GM19463 (cell line): ENCODE results near the gene ARMH3.
"Not testable (repeated sequence)": the region's sequence is repeated elsewhere in the genome, so short reads cannot be mapped to it uniquely, and the experiment has no call there.

Experiments used
- ATAC-seq: cut with Tn5 transposase; IDR thresholded peaks from one replicate; pipeline ENCODE4 v1.9.1; 2021; ENCODE audit warnings: mild to moderate bottlenecking, moderate library complexity; ENCODE audit not compliant: unreplicated experiment

The ARMH3 gene

GRCh38 chr10:102054881-102055646 is 909 bp downstream of the ARMH3 start:
- ATAC-seq: not testable (repeated sequence)

GRCh38 chr10:102046095-102046494 is 9.9 kb downstream of the ARMH3 start:
- ATAC-seq: no peak

- ATAC-seq: no peak
These were observed 10.7 kb downstream of the ARMH3 start for GRCh38 chr10:102045292-102045691.

- ATAC-seq: no peak
These were observed 15.5 kb downstream of the ARMH3 start for GRCh38 chr10:102040305-102041050.

GRCh38 chr10:102038410-102038809 is 17.6 kb downstream of the ARMH3 start:
- ATAC-seq: no peak

GRCh38 chr10:102035807-102036206 is 20.2 kb downstream of the ARMH3 start:
- not testable (repeated sequence) for ATAC-seq

- no peak for ATAC-seq
These were observed 22.2 kb downstream of the ARMH3 start for GRCh38 chr10:102033787-102034186.

GRCh38 chr10:102027261-102027660 is 28.7 kb downstream of the ARMH3 start:
- ATAC-seq: no peak

GRCh38 chr10:102024799-102025198 is 31.2 kb downstream of the ARMH3 start:
- no peak for ATAC-seq

GRCh38 chr10:102020938-102021337 is 35.0 kb downstream of the ARMH3 start:
- ATAC-seq: no peak

GRCh38 chr10:102017295-102017694 is 38.7 kb downstream of the ARMH3 start:
- ATAC-seq: no peak

GRCh38 chr10:102016416-102016815 is 39.6 kb downstream of the ARMH3 start:
- no peak for ATAC-seq

- no peak for ATAC-seq
These were observed 45.0 kb downstream of the ARMH3 start for GRCh38 chr10:102010961-102011360.

- no peak for ATAC-seq
These were observed 46.1 kb downstream of the ARMH3 start for GRCh38 chr10:102009801-102010425.

- no peak for ATAC-seq
These were observed 48.2 kb downstream of the ARMH3 start for GRCh38 chr10:102007796-102008195.

GRCh38 chr10:102007031-102007430 is 48.9 kb downstream of the ARMH3 start:
- not testable (repeated sequence) for ATAC-seq

- ATAC-seq: no peak
These were observed 51.6 kb downstream of the ARMH3 start for GRCh38 chr10:102004376-102004775.

GRCh38 chr10:102003541-102003940 is 52.4 kb downstream of the ARMH3 start:
- ATAC-seq: no peak

GRCh38 chr10:102001435-102002068 is 54.4 kb downstream of the ARMH3 start:
- ATAC-seq: peak; percentile 71

GRCh38 chr10:101997803-101998202 is 58.2 kb downstream of the ARMH3 start:
- ATAC-seq: no peak

- ATAC-seq: no peak
These were observed 60.4 kb downstream of the ARMH3 start for GRCh38 chr10:101995451-101996063.
